CD4-positive, alpha-beta T cell treated with Interleukin-15 for 4 hours (primary cell): ENCODE results near the gene PRRT1.
"Not testable (repeated sequence)": the region's sequence is repeated elsewhere in the genome, so short reads cannot be mapped to it uniquely, and the experiment has no call there.

Experiments used
- DNase-seq: peaks from one replicate; pipeline ENCODE4 v3.0.0-alpha.2; 2020; ENCODE audit warnings: low spot score

PRRT1 gene

DNA sequence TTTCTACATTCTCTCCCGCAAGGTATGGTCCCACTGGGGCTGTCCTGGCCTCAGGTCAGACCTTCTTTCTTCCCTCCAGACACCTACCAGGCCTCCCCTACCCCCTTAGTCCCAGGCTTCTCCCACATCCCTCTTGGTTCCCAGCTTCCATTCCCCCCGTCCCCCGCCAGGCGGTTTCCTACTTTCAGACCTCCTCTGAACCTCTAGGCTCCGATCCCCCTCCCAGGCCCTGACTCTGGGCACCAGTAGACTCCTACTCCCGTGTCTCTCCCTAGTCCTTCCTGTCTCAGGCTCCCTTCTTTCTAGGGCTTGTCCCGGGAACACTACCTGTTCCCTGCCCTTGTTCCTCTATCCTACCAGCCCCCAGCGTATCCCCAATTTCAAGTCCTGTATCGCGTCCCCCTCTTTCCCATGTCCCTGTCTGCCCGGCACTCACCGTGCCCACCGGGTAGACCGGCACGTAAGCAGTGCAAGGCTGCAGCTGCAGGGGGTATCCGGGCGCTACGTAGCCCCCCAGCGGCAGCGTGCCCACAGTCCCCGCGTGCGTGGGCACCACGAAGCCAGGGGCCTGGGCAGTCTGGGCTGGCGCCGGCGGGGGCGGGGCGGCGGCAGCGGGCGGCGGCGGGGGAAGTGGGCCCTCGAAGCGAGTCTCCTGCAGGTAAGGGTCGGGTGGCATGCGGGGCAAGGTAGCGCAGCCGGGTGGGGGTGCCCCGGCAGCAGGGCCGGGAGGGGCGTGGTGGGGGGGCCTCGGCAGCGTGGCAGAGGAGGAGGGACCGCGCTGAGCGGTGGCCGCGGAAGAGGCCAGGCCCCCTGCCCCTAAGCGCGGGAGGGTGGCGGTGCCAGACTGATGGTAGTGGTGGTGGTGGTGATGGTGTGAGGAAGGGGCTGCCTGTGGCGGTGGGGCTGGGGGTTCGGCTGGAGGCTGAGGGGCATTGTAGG lies 1.5 kb downstream of the PRRT1 start:
- DNase-seq, result no peak

DNA sequence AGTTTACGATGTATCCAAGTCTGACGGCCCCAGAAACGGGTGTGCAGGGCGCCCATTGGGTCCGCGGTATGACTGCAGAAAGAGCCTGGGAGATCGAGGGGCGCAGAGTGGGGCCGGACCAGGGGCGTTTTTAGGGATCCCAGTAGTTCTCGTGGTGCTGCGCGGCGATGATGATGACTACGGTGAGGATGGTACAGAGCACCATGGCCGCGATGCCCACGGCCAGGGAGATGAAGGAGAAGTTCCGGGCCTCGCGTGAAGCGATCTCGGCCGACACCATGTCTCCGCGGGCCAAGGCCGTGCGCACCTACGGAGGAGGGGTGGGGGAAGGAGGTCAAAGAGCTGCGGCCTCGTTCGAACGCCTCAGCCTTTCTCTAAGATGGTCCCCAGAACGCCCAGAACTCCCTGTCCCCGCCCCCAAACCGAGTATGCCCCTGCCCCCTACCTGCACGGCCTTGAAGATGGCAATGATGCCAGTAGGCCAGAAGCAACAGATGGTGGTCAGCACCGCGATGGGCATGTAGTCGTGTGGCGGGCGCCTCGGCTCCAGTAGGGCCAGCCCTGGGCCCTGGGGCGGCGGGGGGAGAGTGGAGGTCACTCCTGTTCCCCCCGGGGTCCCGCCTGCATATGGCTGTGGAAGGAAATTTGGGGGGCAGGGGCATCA lies 2.5 kb downstream of the PRRT1 start:
- DNase-seq, result no peak

DNA sequence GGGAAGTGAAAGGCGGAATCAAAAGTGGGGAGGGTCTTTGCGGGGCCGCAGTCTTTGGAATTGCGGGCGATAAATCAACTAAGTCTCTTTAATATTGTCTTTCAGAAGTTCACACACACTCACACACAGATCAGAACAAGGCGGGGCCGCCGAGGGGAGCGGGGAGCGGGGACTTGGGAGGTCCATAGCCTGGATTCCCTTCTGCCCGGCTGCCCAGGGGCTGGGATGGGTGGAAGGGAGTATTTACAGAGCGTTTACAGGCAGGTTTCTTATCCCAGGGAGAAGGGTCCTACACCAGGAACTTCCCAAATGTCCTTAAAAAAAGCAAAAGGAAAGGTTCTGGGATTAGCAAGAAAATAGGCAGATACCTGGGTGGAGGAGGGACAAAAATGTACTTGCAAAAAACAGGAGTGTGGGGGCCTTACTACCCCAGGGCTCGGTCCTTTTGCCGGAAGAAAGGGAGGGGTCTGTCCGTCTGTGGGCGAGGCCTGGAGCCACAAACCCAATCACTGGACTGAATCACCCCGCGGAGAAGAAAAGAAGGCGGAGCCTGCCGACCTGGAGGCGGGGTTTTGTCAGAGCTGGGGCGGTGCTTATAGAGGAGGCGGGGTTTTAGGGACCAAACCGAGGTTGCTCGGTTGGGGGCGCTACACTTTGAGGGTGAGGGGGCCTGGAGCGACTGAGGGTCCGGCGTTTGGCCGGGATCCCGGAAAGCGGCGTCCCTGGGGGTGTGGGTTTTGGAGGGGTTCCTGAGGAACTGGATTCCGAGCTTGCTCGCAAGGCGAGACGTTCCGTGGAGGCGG lies 3.2 kb downstream of the PRRT1 start:
- DNase-seq, result peak; percentile 62

GRCh38 chr6:32147401-32148132 lies 4.2 kb downstream of the PRRT1 start:
- DNase-seq, result no peak

GRCh38 chr6:32146687-32147086 lies 5.1 kb downstream of the PRRT1 start:
- DNase-seq, result no peak

- DNase-seq, result no peak
Observed at GRCh38 chr6:32146287-32146686, 5.5 kb downstream of the PRRT1 start.

GRCh38 chr6:32144238-32144637 lies 7.5 kb downstream of the PRRT1 start:
- DNase-seq, result not testable (repeated sequence)

GRCh38 chr6:32140420-32141046 lies 11.2 kb downstream of the PRRT1 start:
- DNase-seq, result no peak

- no peak for DNase-seq
Observed at GRCh38 chr6:32139590-32139989, 12.1 kb downstream of the PRRT1 start.

GRCh38 chr6:32137454-32137853 lies 14.3 kb downstream of the PRRT1 start:
- no peak for DNase-seq

GRCh38 chr6:32133786-32134185 lies 18.0 kb downstream of the PRRT1 start:
- DNase-seq, result no peak

GRCh38 chr6:32132110-32132509 lies 19.6 kb downstream of the PRRT1 start:
- no peak for DNase-seq

GRCh38 chr6:32131439-32131948 lies 20.2 kb downstream of the PRRT1 start:
- DNase-seq, result no peak

DNA sequence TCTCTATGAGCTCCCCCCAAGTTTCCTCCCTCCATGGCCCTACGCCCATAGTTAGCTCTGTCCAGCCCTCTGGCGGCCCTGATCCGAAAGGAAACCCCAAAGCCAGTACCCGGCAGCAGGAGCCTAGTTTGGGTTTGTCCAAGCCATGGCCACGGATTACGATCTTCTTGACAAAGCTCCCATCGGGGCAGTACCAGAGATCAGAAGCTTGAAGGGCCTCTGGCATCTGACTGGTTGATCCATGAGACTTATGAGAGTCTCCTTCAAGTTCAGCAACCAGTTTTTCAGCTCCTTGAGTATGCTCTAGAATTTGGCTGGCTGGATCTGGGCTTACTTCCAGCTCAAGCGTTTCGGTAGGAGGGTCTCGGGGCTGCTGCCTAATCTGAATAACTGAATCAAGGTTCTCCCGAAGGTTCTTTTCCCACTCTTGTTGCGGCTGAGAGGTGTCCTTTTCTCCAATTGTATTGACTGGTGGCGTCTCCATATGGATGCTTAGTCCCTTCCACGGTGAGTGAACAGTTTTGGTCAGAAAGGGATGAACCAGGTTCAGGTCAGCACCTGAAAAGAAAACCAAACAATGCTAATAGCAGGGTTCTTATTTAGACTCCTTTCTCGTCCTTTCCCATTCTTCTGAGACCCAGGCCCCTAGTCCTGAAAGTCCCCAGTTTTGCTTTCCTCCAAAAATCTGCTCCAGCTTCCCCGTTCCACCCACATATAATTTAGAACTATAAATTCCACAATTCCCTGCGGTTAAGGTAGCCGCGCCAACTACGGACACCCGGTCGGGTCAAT lies 22.2 kb downstream of the PRRT1 start:
- no peak for DNase-seq

- DNase-seq, result no peak
Observed at GRCh38 chr6:32128751-32129296, 22.9 kb downstream of the PRRT1 start.

- peak; percentile 99 for DNase-seq
Observed at GRCh38 chr6:32127717-32128592, 23.8 kb downstream of the PRRT1 start, which contains the start of gene ATF6B. Gene ATF6B, minus strand, starts transcription at chr6:32128246. Its CDS starts 39 bp downstream, at chr6:32128207.

DNA sequence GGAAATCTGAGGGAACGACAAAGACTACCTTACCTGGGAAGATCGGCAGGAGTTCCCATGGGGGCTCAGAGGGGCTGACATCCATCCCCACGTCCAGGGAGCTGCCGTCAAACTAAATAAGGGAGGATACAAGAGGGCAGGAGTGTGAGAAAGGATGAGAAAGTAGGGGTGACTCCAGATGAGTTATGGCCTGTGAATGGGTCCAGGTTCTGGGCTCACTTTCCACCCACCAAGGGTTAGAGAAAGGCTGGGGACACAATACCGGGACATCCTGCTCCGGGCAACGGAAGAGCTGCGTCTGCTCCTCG lies 24.4 kb downstream of the PRRT1 start:
- no peak for DNase-seq

DNA sequence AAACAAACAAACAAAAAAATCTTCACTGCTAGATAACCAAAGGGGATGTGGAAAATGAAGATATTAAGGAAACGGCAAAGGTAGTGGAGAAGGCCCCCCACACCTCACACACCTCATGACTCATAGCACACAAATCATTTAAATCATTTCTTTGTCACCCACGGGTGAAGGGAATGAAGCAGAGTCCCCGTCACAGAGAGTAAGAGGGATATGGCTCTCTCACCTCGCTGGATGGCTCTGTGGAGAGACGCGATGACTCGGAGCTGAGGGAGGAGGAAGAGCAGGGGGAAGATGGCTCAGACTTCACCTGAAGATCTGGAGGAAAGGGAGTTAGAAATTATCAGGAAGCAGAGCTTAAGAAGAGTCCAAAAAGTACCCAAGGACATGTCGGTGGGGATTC lies 24.9 kb downstream of the PRRT1 start:
- DNase-seq, result no peak

GRCh38 chr6:32123681-32124080 lies 28.1 kb downstream of the PRRT1 start:
- no peak for DNase-seq
